Left ventricle myocardium inferior (tissue), 1 donor: Measurements from ENCODE around the gene DHODH. TPM values are rescaled to one million over a fixed set of nuclear protein-coding genes. Genes with fewer than 3 reads are reported as not detected.
"Not testable (repeated sequence)": the region's sequence is repeated elsewhere in the genome, so short reads cannot be mapped to it uniquely, and the experiment has no call there.

Experiments used
- DNase-seq: peaks from one replicate; pipeline ENCODE4 v3.0.0-alpha.2; 2020
- H3K27ac ChIP-seq: fragments of 200-600 bp; replicated peaks from 2 replicates; pipeline ENCODE4 v1.8.0; 2021
- H3K27me3 ChIP-seq: fragments of 200-600 bp; 2 replicates; pipeline ENCODE4 v1.8.0; 2021; ENCODE audit warnings: low read depth
- H3K36me3 ChIP-seq: fragments of 200-600 bp; 2 replicates; pipeline ENCODE4 v1.8.0; 2021
- H3K4me1 ChIP-seq: fragments of 200-600 bp; 2 replicates; pipeline ENCODE4 v1.8.0; 2021
- H3K4me3 ChIP-seq: fragments of 200-600 bp; 2 replicates; pipeline ENCODE4 v1.8.0; 2021; ENCODE audit warnings: mild to moderate bottlenecking, moderate library complexity
- H3K9me3 ChIP-seq: fragments of 200-600 bp; replicated peaks from 2 replicates; pipeline ENCODE4 v1.8.0; 2021
- intact Hi-C: fragments of 100-400 bp; cut with micrococcal nuclease; formaldehyde crosslinking; loops from one replicate; pipeline ENCODE4 v1.11.0; 2022
- total RNA-seq: library from RNA; stranded (reverse); fragmentation: NEBNext Ultra II Directional; extraction: Animal tissue kit (Norgen Biotek cat#: 25700); gene quantifications from one replicate; pipeline ENCODE4 v1.2.1, GENCODE V29; 2021
- TF ChIP-seq, protein P1 (sequence below): fragments of 200-600 bp; IDR thresholded peaks from 2 replicates; pipeline ENCODE4 v1.8.0; 2021; ENCODE audit warnings: antibody characterized with exemption, mild to moderate bottlenecking, borderline replicate concordance
- donor health status: DM: no; HTN: yes; CAD: no; lungs with severe emphysema.

The DHODH gene
- total RNA-seq, 1 donor from 2014 or later, result 8.1 TPM

DNA sequence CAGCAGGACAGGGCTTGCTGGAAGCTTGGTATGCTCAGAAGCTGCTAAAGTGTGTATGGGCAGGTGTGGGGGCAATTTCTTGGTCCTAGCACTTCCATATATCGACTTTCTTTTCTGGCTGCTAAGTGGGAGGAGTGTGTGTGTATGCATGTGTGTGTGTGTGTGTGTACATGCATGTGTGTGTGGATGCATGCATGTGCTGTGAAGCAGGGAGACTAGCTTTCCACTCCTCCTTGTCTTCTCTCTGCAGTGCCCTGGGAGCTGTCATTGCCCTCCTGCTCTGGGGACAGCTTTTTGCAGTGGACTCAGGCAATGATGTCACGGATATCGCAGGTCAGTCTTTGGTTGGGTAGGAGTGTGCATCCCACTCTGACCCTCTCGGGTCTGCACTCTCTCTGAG lies 47.4 kb downstream of the DHODH start:
- H3K4me3 ChIP-seq, result no peak overlapping the region
- intact Hi-C loops, result no loop called here
- H3K4me1 ChIP-seq, result no peaks in the 10 kb centered on the region
- H3K27ac ChIP-seq, result no peak overlapping the region
- TF ChIP-seq, protein P1, sequence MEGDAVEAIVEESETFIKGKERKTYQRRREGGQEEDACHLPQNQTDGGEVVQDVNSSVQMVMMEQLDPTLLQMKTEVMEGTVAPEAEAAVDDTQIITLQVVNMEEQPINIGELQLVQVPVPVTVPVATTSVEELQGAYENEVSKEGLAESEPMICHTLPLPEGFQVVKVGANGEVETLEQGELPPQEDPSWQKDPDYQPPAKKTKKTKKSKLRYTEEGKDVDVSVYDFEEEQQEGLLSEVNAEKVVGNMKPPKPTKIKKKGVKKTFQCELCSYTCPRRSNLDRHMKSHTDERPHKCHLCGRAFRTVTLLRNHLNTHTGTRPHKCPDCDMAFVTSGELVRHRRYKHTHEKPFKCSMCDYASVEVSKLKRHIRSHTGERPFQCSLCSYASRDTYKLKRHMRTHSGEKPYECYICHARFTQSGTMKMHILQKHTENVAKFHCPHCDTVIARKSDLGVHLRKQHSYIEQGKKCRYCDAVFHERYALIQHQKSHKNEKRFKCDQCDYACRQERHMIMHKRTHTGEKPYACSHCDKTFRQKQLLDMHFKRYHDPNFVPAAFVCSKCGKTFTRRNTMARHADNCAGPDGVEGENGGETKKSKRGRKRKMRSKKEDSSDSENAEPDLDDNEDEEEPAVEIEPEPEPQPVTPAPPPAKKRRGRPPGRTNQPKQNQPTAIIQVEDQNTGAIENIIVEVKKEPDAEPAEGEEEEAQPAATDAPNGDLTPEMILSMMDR, result no peak
- DNase-seq, result no peak
- H3K27me3 ChIP-seq, result no peaks in the 10 kb centered on the region
- no peaks in the 10 kb centered on the region for H3K9me3 ChIP-seq
- H3K36me3 ChIP-seq, result no peaks in the 10 kb centered on the region

DNA sequence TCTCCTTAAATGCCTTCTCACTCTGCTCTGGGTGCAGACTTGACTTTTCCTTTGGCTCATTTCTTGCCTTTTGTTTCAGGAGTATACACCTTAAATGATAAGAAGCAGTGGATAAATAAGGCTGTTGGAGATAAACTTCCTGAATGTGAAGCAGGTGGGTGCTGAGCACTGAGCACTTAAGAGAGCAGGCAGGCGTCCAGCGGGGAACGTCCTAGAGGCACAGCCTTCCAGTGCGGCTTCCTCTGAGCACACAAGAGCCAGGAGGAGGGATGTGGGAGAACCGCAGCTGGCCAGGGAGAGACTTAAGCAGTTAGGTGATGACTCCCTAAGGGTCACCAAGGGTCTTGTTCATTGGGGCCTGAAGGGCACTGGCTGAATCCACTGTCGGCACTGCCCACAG lies 48.8 kb downstream of the DHODH start:
- H3K27me3 ChIP-seq, H3K4me3 ChIP-seq, H3K36me3 ChIP-seq, H3K4me1 ChIP-seq, H3K9me3 ChIP-seq, intact Hi-C loops, H3K27ac ChIP-seq, DNase-seq: not testable (repeated sequence)

DNA sequence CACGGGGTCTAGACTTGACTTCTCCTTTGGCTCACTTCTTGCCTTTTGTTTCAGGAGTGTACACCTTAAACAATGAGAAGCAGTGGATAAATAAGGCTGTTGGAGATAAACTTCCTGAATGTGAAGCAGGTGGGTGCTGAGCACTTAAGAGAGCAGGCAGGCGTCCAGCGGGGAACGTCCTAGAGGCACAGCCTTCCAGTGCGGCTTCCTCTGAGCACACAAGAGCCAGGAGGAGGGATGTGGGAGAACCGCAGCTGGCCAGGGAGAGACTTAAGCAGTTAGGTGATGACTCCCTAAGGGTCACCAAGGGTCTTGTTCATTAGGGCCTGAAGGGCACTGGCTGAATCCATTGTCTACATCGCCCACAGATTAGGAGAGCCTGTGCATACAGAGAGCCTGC lies 50.5 kb downstream of the DHODH start:
- H3K4me3 ChIP-seq, intact Hi-C loops, H3K9me3 ChIP-seq, H3K36me3 ChIP-seq, H3K27me3 ChIP-seq, H3K4me1 ChIP-seq, DNase-seq, H3K27ac ChIP-seq: not testable (repeated sequence)

DNA sequence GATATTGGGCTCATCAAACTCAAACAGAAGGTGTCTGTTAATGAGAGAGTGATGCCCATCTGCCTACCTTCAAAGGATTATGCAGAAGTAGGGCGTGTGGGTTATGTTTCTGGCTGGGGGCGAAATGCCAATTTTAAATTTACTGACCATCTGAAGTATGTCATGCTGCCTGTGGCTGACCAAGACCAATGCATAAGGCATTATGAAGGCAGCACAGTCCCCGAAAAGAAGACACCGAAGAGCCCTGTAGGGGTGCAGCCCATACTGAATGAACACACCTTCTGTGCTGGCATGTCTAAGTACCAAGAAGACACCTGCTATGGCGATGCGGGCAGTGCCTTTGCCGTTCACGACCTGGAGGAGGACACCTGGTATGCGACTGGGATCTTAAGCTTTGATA lies 51.9 kb downstream of the DHODH start:
- H3K27me3 ChIP-seq, result no peaks in the 10 kb centered on the region
- H3K9me3 ChIP-seq, result no peaks in the 10 kb centered on the region
- intact Hi-C loops, result no loop called here
- TF ChIP-seq, protein P1, result no peak
- H3K4me3 ChIP-seq, result no peak overlapping the region
- H3K4me1 ChIP-seq, result no peaks in the 10 kb centered on the region
- no peaks in the 10 kb centered on the region for H3K36me3 ChIP-seq
- DNase-seq, result no peak
- H3K27ac ChIP-seq, result no peak overlapping the region

DNA sequence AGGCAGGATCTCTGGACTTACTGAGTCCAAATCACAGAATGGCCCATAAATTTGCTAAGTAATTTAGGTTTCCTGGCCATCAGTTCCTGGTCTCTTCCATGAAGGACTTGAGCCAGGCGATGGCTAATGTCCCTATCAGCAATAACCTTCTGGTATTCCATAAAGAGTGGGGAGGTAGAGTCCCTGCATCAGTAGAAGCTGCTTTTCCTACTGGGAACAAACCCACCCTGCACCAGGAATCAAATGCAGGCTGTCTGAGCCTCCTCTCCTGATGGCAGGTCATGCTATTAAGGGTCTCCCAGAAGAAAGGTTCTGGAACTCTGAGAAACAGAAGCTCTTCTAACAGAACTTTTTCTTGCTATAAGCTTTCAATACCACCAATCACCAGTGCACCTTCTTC lies 53.0 kb downstream of the DHODH start:
- H3K4me1 ChIP-seq, result peaks cover 2% of the 10 kb centered on the region
- intact Hi-C loops, result no loop called here
- no peaks in the 10 kb centered on the region for H3K36me3 ChIP-seq
- no peak overlapping the region for H3K4me3 ChIP-seq
- no peaks in the 10 kb centered on the region for H3K27me3 ChIP-seq
- no peak overlapping the region for H3K27ac ChIP-seq
- TF ChIP-seq, protein P1, result no peak
- H3K9me3 ChIP-seq, result no peaks in the 10 kb centered on the region
- no peak for DNase-seq

DNA sequence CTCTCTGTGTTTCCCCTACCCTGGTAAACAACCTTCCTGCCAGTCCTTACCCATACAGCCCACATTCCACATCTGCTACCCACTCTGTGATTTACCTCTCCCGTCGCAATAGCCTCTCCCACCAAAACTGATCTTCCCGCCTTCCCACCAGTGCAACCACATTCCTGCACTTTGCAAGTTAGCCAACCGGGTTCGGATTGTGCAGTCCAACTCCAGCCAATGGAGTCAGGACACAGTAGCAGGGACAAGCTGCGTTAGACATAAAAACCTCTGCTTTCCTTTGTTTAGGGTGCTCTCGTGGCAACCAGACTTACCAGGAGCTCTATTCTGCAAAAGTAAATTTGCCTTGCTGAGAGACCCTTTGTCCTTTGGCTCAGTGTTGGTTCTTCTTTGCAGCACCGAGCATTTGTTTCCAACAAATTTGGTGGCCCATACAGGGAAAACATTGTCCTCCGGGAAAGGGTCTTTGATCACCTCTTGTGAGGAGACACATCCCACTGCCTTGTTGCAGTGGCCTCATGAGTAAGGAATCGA lies 55.9 kb downstream of the DHODH start:
- no peaks in the 10 kb centered on the region for H3K27me3 ChIP-seq
- H3K9me3 ChIP-seq, result no peaks in the 10 kb centered on the region
- H3K4me1 ChIP-seq, result peaks cover 7% of the 10 kb centered on the region
- H3K36me3 ChIP-seq, result no peaks in the 10 kb centered on the region
- no peak overlapping the region for H3K4me3 ChIP-seq
- TF ChIP-seq, protein P1, result no peak
- intact Hi-C loops, result no loop called here
- H3K27ac ChIP-seq, result no peak overlapping the region
- no peak for DNase-seq

DNA sequence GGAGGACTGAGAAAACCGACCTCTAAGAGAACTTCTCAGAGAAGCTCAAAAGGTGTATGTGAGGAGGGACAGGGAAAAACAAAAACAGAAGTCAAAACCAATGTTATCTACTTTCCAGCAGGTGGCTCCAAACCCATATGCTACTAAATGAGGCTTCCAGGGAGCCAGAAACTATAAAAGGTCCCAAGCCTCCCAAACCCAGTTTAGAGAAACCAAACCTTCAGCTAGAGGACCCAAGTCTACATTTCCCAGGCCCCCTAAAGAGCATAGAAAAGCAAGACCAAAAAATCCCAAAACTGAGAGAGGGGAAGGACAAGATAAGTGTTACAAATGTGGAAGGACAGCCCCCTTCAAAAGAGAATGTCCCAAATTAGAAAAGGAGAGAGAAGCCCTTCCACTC lies 58.2 kb downstream of the DHODH start:
- Histone ChIP-seq H3K4me3 (no peak overlapping the region), H3K27ac (no peak overlapping the region), H3K36me3 (no peaks in the 10 kb centered on the region), H3K9me3 (no peaks in the 10 kb centered on the region), H3K4me1 (peaks cover 14% of the 10 kb centered on the region), H3K27me3 (no peaks in the 10 kb centered on the region)
- DNase-seq, result no peak
- intact Hi-C loops, result no loop called here
- TF ChIP-seq, protein P1, result peak; percentile 66
